T-cell (primary cell): ENCODE measurements around the gene PMVK. TPM values are rescaled to one million over a fixed set of nuclear protein-coding genes. Genes with fewer than 3 reads are reported as not detected.

Experiments
- ATAC-seq, 4 experiments: fragments of 200-7000 bp in 3 of 4; fragments of 150-1000 bp in 1 of 4; cut with Tn5 transposase; replicated peaks in 1 of 4; 1 replicate in 3 of 4; 2 replicates in 1 of 4; pipeline ENCODE4 v1.10.0; 2021; ENCODE audit warnings: moderate library complexity in 3 of 4, mild to moderate bottlenecking in 2 of 4, moderate number of reproducible peaks in 1 of 4
- CTCF ChIA-PET, 2 donors: fragments of 300-600 bp; sonication (Branson Sonifier 250); formaldehyde crosslinking; loops; one replicate each; lab custom pipeline; 2022; ENCODE audit warnings: antibody characterized with exemption in 2 of 2; lab: Charles Lee
- POLR2A ChIA-PET, 2 donors: fragments of 300-600 bp; sonication (Branson Sonifier 250); formaldehyde crosslinking; loops; one replicate each; lab custom pipeline; 2022; ENCODE audit warnings: antibody characterized with exemption in 2 of 2; lab: Charles Lee
- DNase-seq, 35 experiments: peaks; one replicate each; pipeline versions ENCODE4 v3.0.0 to v3.0.0-alpha.2; 2013 to 2023
- H3K27ac ChIP-seq: one replicate; pipeline ENCODE4 v1.5.1; 2013; ENCODE audit warnings: low read length
- H3K27me3 ChIP-seq, 2 experiments: replicated peaks in 1 of 2; 1 replicate in 1 of 2; 2 replicates in 1 of 2; pipeline versions ENCODE4 v1.6.1 to v1.7.0; 2013; ENCODE audit warnings: low read length in 1 of 2, mixed read lengths in 1 of 2; ENCODE audit not compliant: control insufficient read depth in 2 of 2, insufficient read depth in 2 of 2; ENCODE audit errors: extremely low read depth in 1 of 2
- H3K36me3 ChIP-seq, 2 donors: 1 replicate in 1 of 2; 2 replicates in 1 of 2; pipeline versions ENCODE4 v1.6.1 to v1.7.0; 2013; ENCODE audit warnings: low read length in 1 of 2; ENCODE audit not compliant: control insufficient read depth in 2 of 2, insufficient read depth in 1 of 2; ENCODE audit errors: extremely low read depth in 1 of 2
- H3K4me1 ChIP-seq, 2 experiments: 1 replicate in 1 of 2; 2 replicates in 1 of 2; pipeline versions ENCODE4 v1.6.1 to v1.7.0; 2013; ENCODE audit warnings: low read length in 2 of 2, mixed read lengths in 1 of 2; ENCODE audit not compliant: insufficient read depth in 2 of 2, control insufficient read depth in 1 of 2; ENCODE audit errors: extremely low read depth in 1 of 2
- H3K4me3 ChIP-seq, 2 donors: 1 replicate in 1 of 2; 2 replicates in 1 of 2; pipeline versions ENCODE4 v1.5.1 to v1.7.0; 2013; ENCODE audit warnings: mild to moderate bottlenecking in 2 of 2, low read length in 1 of 2, moderate library complexity in 1 of 2; ENCODE audit not compliant: control insufficient read depth in 1 of 2; ENCODE audit errors: extremely low read depth in 1 of 2
- H3K9me3 ChIP-seq: 2 replicates; pipeline ENCODE4 v1.7.0; 2013
- H3K27ac Mint-ChIP-seq, 2 donors: one replicate each; pipeline ENCODE4 v1.8.0; 2020 to 2021; ENCODE audit warnings: mild to moderate bottlenecking in 2 of 2, mixed read lengths in 2 of 2
- H3K27me3 Mint-ChIP-seq, 2 donors: one replicate each; pipeline ENCODE4 v1.8.0; 2021 to 2022; ENCODE audit warnings: mixed read lengths in 2 of 2
- H3K36me3 Mint-ChIP-seq: one replicate; pipeline ENCODE4 v1.8.0; 2021; ENCODE audit warnings: mixed read lengths
- H3K4me1 Mint-ChIP-seq, 3 donors: one replicate each; pipeline ENCODE4 v1.8.0; 2020 to 2022; ENCODE audit warnings: mixed read lengths in 3 of 3, mild to moderate bottlenecking in 1 of 3
- H3K4me3 Mint-ChIP-seq, 3 donors: one replicate each; pipeline ENCODE4 v1.8.0; 2020 to 2022; ENCODE audit warnings: mild to moderate bottlenecking in 3 of 3, mixed read lengths in 3 of 3, moderate library complexity in 3 of 3
- H3K9me3 Mint-ChIP-seq, 3 donors: one replicate each; pipeline ENCODE4 v1.8.0; 2020 to 2022; ENCODE audit warnings: mixed read lengths in 3 of 3
- WGBS: methylation state at CpG from one replicate; pipeline ENCODE4 v1.1.5; 2013; ENCODE audit warnings: missing lambda C conversion rate; ENCODE audit not compliant: insufficient coverage; 5-methylcytosine and 5-hydroxymethylcytosine counted together
- total RNA-seq, 35 experiments: library from RNA in 6 of 35; stranded (reverse) in 6 of 35; fragments of 120-200 nt in 1 of 35; gene quantifications; one replicate each; pipeline versions ENCODE4 v1.2.1 to v1.2.4 and lab custom pipeline; 2013 to 2026

Gene PMVK
- total RNA-seq, 5 donors from 2014 or later (not counting 1 experiment from before 2014, with no cell fraction given): 12.6 to 24.9 (median 22.4) TPM

- Histone ChIP-seq H3K9me3 (no peaks in the 10 kb centered on the region), H3K27me3 (peaks cover 0 to 20% of the 10 kb centered on the region in 2 experiments), H3K36me3 (no peaks in the 10 kb centered on the region), H3K4me1 (no peaks in the 10 kb centered on the region), H3K27ac (no peak overlapping the region), H3K4me3 (no peak overlapping the region)
- ChIA-PET POLR2A (no interaction called here), CTCF (no interaction called here)
- DNase-seq: no peak
- peaks cover 0 to 4% (median 0%) of the 10 kb centered on the region in 3 donors for H3K4me1 Mint-ChIP-seq
- H3K27me3 Mint-ChIP-seq: no peaks in the 10 kb centered on the region
- no peak for ATAC-seq
- no peaks in the 10 kb centered on the region for H3K36me3 Mint-ChIP-seq
- 42% methylated on average over 3 of the region's 15 CpGs for WGBS
- no peak overlapping the region for H3K4me3 Mint-ChIP-seq
- H3K9me3 Mint-ChIP-seq: no peaks in the 10 kb centered on the region
- H3K27ac Mint-ChIP-seq: no peak overlapping the region
Observed at GRCh38 chr1:154883919-154884868, 52.3 kb downstream of the PMVK start.

GRCh38 chr1:154881820-154882535, 54.5 kb downstream of the PMVK start:
- no peaks in the 10 kb centered on the region for H3K27me3 Mint-ChIP-seq
- CTCF ChIA-PET: interaction anchor here (0.7 to 1.1 kb wide), 5 partner anchors 8 to 322 kb away, joined by 3 to 7 read pairs (median 3); no protein-coding TSS in a partner anchor

GRCh38 chr1:154880671-154881070, 55.8 kb downstream of the PMVK start:
- POLR2A ChIA-PET: no interaction called here
- ATAC-seq (no peak), DNase-seq (no peak)
- CTCF ChIA-PET: no interaction called here
- Histone ChIP-seq H3K9me3 (no peaks in the 10 kb centered on the region), H3K36me3 (no peaks in the 10 kb centered on the region), H3K27ac (no peak overlapping the region), H3K4me3 (no peak overlapping the region), H3K4me1 (no peaks in the 10 kb centered on the region), H3K27me3 (peaks cover 0 to 20% of the 10 kb centered on the region in 2 experiments)
- Mint-ChIP-seq H3K27me3 (no peaks in the 10 kb centered on the region), H3K9me3 (no peaks in the 10 kb centered on the region), H3K4me3 (no peak overlapping the region), H3K36me3 (no peaks in the 10 kb centered on the region), H3K27ac (no peak overlapping the region), H3K4me1 (no peaks in the 10 kb centered on the region)
- 88% methylated on average over 4 of the region's 5 CpGs for WGBS

More at GRCh38 chr1:154881820-154882535, 54.5 kb downstream of the PMVK start:
- 86% methylated on average over 2 of the region's 10 CpGs for WGBS
- Histone ChIP-seq H3K36me3 (no peaks in the 10 kb centered on the region), H3K27me3 (peaks cover 0 to 18% of the 10 kb centered on the region in 2 experiments), H3K4me3 (no peak overlapping the region), H3K4me1 (no peaks in the 10 kb centered on the region), H3K27ac (no peak overlapping the region), H3K9me3 (no peaks in the 10 kb centered on the region)
- no peak overlapping the region for H3K4me3 Mint-ChIP-seq
- DNase-seq: no peak
- no peaks in the 10 kb centered on the region for H3K9me3 Mint-ChIP-seq
- H3K4me1 Mint-ChIP-seq: peaks cover 0 to 4% (median 0%) of the 10 kb centered on the region in 3 donors
- no peaks in the 10 kb centered on the region for H3K36me3 Mint-ChIP-seq
- POLR2A ChIA-PET: no interaction called here
- no peak overlapping the region for H3K27ac Mint-ChIP-seq
- no peak for ATAC-seq

- POLR2A ChIA-PET: no interaction called here
- 79% methylated on average over 16 of the region's 16 CpGs for WGBS
- Histone ChIP-seq H3K4me1 (no peaks in the 10 kb centered on the region), H3K27me3 (peaks cover 0 to 22% of the 10 kb centered on the region in 2 experiments), H3K4me3 (no peak overlapping the region), H3K36me3 (no peaks in the 10 kb centered on the region), H3K27ac (no peak overlapping the region), H3K9me3 (no peaks in the 10 kb centered on the region)
- Mint-ChIP-seq H3K27me3 (no peaks in the 10 kb centered on the region), H3K36me3 (no peaks in the 10 kb centered on the region), H3K27ac (no peak overlapping the region), H3K4me3 (no peak overlapping the region), H3K4me1 (no peaks in the 10 kb centered on the region), H3K9me3 (no peaks in the 10 kb centered on the region)
- ATAC-seq (no peak), DNase-seq (no peak)
- CTCF ChIA-PET: interaction anchor here (0.6 to 2.1 kb wide), 10 partner anchors 9 to 399 kb away, joined by 3 to 20 read pairs (median 3); partner anchors contain the start of gene KCNN3 (in 1 of the 2)
Observed at GRCh38 chr1:154879038-154879421, 57.5 kb downstream of the PMVK start.

- Mint-ChIP-seq H3K36me3 (no peaks in the 10 kb centered on the region), H3K27ac (no peak overlapping the region), H3K4me3 (no peak overlapping the region), H3K4me1 (no peaks in the 10 kb centered on the region), H3K27me3 (no peaks in the 10 kb centered on the region), H3K9me3 (no peaks in the 10 kb centered on the region)
- Histone ChIP-seq H3K27me3 (peaks cover 0 to 18% of the 10 kb centered on the region in 2 experiments), H3K27ac (no peak overlapping the region), H3K36me3 (no peaks in the 10 kb centered on the region), H3K4me3 (no peak overlapping the region), H3K9me3 (no peaks in the 10 kb centered on the region), H3K4me1 (no peaks in the 10 kb centered on the region)
- POLR2A ChIA-PET: no interaction called here
- whole genome bisulfite sequencing: 39% methylated on average over 20 of the region's 20 CpGs
- CTCF ChIA-PET: interaction anchor here (0.6 to 2.1 kb wide), 10 partner anchors 8 to 399 kb away, joined by 3 to 20 read pairs (median 3); partner anchors contain the start of gene KCNN3 (in 1 of the 2)
- peak; percentile 16 to 81 (median 60) for DNase-seq
- ATAC-seq: peak; percentile 85 to 90 (median 88)
Observed at GRCh38 chr1:154878371-154879037, 58.0 kb downstream of the PMVK start.
